HL-60 (cell line): ENCODE measurements around the gene MTHFD2.

Experiments
- GABPA ChIP-seq: IDR thresholded peaks from 2 replicates; pipeline ENCODE4 v1.6.1; 2012; ENCODE audit warnings: low read depth
- POLR2AphosphoS5 ChIP-seq: IDR thresholded peaks from 2 replicates; pipeline ENCODE4 v1.6.1; 2012; ENCODE audit warnings: low read depth
- SPI1 ChIP-seq: IDR thresholded peaks from 2 replicates; pipeline ENCODE4 v1.6.1; 2012; ENCODE audit warnings: low read depth, mild to moderate bottlenecking, borderline replicate concordance
- TF ChIP-seq, protein P1 (sequence below): IDR thresholded peaks from one replicate; pipeline ENCODE4 v1.5.1; 2011; ENCODE audit warnings: low read length, control low read depth, inconsistent platforms; ENCODE audit not compliant: insufficient read depth
- TF ChIP-seq, protein P2 (sequence below): IDR thresholded peaks from 2 replicates; pipeline ENCODE4 v1.6.1; 2012; ENCODE audit warnings: low read depth; ENCODE audit not compliant: insufficient replicate concordance

DNA sequence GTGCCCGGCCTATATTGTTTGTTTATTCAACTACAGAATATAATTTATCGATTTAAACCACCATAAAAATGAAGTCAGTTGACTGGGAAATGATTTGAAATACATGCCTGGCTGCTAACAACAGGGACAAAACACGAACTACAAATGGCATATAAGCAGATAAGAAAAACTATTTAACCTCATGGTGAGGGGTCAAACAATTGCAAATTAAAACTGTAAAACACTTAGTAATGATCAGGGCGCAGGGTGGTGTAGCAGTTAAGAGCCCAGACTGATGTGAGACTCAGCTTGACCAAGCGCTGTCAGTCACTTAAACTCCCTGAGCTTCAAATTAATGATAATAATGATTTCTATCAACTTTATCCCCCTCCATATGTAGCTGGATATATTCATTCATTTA lies 6.7 kb downstream of the MTHFD2 start:
- TF ChIP-seq, protein P1, sequence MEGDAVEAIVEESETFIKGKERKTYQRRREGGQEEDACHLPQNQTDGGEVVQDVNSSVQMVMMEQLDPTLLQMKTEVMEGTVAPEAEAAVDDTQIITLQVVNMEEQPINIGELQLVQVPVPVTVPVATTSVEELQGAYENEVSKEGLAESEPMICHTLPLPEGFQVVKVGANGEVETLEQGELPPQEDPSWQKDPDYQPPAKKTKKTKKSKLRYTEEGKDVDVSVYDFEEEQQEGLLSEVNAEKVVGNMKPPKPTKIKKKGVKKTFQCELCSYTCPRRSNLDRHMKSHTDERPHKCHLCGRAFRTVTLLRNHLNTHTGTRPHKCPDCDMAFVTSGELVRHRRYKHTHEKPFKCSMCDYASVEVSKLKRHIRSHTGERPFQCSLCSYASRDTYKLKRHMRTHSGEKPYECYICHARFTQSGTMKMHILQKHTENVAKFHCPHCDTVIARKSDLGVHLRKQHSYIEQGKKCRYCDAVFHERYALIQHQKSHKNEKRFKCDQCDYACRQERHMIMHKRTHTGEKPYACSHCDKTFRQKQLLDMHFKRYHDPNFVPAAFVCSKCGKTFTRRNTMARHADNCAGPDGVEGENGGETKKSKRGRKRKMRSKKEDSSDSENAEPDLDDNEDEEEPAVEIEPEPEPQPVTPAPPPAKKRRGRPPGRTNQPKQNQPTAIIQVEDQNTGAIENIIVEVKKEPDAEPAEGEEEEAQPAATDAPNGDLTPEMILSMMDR, result no peak
- no peak for TF ChIP-seq POLR2AphosphoS5
- TF ChIP-seq, protein P2, sequence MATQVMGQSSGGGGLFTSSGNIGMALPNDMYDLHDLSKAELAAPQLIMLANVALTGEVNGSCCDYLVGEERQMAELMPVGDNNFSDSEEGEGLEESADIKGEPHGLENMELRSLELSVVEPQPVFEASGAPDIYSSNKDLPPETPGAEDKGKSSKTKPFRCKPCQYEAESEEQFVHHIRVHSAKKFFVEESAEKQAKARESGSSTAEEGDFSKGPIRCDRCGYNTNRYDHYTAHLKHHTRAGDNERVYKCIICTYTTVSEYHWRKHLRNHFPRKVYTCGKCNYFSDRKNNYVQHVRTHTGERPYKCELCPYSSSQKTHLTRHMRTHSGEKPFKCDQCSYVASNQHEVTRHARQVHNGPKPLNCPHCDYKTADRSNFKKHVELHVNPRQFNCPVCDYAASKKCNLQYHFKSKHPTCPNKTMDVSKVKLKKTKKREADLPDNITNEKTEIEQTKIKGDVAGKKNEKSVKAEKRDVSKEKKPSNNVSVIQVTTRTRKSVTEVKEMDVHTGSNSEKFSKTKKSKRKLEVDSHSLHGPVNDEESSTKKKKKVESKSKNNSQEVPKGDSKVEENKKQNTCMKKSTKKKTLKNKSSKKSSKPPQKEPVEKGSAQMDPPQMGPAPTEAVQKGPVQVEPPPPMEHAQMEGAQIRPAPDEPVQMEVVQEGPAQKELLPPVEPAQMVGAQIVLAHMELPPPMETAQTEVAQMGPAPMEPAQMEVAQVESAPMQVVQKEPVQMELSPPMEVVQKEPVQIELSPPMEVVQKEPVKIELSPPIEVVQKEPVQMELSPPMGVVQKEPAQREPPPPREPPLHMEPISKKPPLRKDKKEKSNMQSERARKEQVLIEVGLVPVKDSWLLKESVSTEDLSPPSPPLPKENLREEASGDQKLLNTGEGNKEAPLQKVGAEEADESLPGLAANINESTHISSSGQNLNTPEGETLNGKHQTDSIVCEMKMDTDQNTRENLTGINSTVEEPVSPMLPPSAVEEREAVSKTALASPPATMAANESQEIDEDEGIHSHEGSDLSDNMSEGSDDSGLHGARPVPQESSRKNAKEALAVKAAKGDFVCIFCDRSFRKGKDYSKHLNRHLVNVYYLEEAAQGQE, result no peak
- TF ChIP-seq GABPA, result no peak
- TF ChIP-seq SPI1, result no peak
